ENCODE data around the gene LRRC7.
A peak's percentile ranks its signal among the peaks of the same experiment; 100 is the strongest.
"Not testable (repeated sequence)": the region's sequence is repeated elsewhere in the genome, so short reads cannot be mapped to it uniquely, and the experiment has no call there.

The LRRC7 gene

GRCh38 chr1:69787151-69787550 is 219.4 kb downstream of the LRRC7 start:
- DNase-seq, result no peak

DNA sequence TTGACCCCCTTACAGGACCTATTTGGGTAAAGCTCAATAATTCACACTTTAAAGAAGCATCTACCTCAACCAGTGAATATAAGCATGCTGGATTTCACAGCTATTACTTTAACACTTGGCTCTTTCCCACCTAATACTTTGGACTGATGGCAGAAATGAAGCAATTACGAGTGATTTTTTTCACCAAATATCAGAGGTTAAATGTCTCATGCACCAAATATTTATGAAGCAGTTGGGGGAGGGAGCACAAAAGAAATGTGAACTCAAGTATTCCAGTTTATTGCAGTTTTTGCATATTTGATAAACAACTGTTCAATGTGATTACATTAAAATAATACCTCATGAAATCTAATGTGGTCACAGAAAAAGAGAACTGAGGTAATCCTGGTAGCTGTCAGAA is 223.6 kb downstream of the LRRC7 start:
- DNase-seq, result no peak

GRCh38 chr1:69794831-69795230 is 227.1 kb downstream of the LRRC7 start:
- DNase-seq, result no peak

DNA sequence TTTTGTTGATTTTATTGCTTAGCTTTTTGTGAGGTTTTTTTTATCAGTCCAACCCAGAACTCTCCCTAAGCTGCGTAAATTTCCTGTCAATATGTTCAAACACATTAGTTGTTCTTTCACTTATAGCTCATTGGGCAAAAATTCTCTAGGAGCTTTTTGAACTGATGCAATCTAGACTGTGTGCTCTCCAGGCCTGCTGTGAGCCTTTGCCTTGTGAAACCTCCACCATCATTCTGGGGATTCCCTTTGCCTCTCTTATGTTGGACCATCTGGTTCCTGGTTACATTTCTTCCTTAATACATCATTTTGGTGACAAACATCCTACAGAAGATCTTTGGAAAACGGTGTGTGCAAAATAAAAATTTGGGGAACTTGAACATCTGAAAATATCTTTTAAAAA is 247.2 kb downstream of the LRRC7 start:
- DNase-seq, result no peak

DNA sequence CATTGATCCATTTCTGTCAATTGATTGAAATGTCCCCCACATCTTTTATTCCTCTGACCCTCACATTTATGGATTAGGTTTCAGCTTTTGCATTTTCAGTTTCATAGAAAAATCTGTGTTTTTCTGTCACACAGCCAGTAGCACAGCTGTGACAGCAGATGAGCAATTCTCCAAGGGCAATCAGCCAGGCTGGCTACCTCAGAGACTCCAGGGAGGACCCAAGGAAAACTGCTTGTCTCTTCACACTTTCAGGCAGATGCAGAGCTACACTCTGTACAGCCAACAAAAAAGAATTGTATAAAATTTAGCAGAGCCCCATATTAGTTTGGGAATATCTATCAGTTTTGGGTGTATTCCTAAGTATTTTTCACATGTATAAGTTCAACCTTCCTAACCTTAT is 257.2 kb downstream of the LRRC7 start:
- peak; percentile 46 for DNase-seq

DNA sequence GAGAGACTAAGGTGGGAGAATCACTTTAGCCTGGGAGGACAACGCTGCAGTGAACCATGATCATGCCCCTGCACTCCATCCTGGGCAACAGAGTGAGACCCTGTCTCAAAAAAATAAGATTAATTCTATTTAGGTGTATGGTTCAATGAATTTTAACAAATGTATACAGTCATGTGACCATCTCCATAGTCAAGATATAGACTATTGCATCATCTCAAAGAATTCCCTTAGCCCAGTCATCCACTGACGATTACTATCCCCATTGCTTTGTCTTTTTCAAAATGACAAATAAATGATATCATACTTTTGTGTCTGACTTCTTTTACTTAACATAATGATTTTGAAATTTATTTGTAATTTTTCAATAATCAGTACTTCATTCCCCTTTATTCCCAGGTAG is 260.0 kb downstream of the LRRC7 start:
- no peak for DNase-seq

DNA sequence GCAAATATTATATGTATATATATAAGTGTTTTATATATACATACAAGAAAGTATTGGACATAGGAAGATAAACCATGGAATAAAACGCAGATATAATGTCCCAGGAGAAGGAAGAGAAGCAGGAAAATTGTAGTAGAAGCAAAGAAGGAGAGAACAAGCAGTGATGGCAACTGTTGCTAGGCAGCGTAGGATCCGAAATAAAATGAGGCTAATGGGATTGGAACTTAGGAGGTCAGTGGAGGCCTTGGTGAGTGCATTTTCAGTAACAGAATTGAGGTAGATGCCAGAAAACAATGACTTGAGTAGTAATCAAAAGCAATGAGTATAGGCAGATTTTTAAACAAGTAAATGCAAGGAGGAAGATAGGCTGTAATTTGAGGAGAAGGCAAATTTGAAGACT is 265.8 kb downstream of the LRRC7 start:
- no peak for DNase-seq

- DNase-seq, result no peak
These were observed 266.6 kb downstream of the LRRC7 start for GRCh38 chr1:69834336-69834735.

DNA sequence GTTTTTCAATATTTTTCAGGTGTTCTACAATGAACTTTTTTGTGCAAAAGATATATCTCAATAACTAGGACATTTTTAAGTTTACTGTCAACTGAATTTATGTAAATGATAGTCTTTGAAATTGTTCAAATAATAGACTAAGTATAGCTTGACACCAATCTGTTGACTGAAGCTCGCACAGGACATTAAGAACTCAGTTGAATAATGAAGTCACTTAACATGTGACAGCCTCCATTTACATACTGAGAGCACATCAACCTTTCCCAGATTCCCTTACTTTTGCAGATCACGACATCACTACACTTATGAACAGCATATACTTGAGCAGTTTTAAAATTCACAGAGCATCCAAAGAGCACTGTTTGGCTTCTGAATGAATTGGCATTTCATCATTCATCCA is 268.2 kb downstream of the LRRC7 start:
- DNase-seq, result no peak

DNA sequence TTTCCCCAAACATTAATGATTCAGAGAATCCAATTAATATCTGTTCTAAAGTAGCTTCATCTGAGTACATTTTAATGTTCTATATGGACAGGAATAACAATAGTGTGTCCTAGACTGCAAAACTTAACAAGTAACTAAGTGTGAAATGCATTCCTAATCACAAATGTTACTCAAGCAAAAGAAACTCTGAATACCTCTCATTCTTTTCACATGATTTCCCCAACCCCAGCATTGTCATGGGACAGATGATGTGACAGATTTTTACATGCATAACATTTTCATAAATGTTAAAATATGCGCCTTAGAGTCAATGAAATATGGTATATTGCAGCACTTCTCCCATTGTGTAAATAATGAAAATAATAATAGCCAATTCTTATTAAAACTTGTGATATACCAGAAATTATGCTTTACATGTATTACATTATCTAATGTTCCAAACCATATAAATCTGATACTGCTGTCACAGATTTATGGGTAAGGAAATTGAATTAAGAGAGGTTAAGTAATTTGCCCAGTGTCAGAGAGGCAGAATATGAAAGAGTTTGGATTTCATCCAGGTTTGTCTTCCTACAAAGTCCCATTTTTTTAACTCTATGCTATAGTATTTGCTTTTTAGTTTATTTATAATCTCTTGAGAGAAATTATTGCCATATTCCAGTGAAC is 269.4 kb downstream of the LRRC7 start:
- no peak for DNase-seq

GRCh38 chr1:69842326-69842725 is 274.6 kb downstream of the LRRC7 start:
- no peak for DNase-seq

- DNase-seq, result no peak
These were observed 277.9 kb downstream of the LRRC7 start for GRCh38 chr1:69845655-69846054.

- DNase-seq, result no peak
These were observed 278.5 kb downstream of the LRRC7 start for GRCh38 chr1:69846267-69846666.

DNA sequence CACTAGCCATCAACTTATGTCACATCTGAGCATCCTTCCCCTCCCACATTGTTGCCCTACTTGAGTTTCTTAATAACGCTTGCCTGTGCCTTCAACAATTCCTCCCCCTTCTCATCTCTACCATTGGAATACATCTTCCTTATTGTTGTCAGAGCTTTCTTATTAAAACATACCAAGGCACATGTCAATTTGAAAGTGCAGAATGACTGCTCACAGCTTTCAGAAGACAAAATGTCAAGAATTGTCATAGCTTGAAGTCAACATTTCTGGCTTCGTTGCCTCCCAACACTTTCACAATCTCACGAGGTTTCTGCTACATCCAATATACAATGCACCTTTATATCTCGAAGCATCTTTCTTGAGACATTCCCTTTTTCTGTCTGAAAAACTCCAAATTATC is 279.9 kb downstream of the LRRC7 start:
- no peak for DNase-seq

- no peak for DNase-seq
These were observed 284.4 kb downstream of the LRRC7 start for GRCh38 chr1:69852151-69852550.

DNA sequence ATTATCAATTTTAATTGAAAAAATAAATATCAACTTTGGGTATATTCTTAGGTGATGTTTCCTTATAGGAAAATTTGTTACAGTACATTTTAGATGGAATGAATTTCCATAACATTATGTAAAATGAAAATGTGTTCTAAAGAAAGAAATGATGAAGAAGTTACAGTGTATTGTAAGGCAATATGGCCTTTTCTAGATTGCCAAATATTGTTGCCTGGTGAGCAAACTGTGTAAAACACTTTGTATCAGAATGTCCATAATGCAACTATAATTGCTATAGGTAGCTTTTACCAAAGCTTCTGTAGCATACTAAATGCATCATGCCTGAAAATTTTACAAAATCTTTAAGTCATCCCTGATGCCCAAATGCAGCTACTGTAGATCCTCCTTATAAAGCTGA is 285.0 kb downstream of the LRRC7 start:
- DNase-seq, result no peak

DNA sequence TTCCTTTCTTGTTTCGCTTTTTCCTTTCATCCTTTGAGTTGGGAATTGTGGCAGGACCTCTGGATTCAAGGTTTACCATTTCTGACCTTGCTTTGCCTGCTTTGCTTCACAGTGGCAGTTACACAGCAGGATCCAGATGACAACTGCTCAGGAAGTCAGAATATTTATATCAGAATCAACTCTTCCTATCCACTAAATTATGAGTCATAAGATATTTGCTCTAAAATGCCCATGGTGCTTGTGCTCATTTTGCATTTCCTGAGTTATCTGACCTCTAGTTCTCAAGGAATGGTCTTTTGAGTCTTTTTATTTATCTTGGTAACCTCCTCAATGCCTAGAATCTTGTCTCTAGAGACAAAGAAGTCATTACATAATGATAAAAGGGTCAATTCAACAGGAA is 290.8 kb downstream of the LRRC7 start:
- no peak for DNase-seq

- DNase-seq, result no peak
These were observed 293.9 kb downstream of the LRRC7 start for GRCh38 chr1:69861641-69862040.

- DNase-seq, result no peak
These were observed 295.2 kb downstream of the LRRC7 start for GRCh38 chr1:69862906-69863305.

DNA sequence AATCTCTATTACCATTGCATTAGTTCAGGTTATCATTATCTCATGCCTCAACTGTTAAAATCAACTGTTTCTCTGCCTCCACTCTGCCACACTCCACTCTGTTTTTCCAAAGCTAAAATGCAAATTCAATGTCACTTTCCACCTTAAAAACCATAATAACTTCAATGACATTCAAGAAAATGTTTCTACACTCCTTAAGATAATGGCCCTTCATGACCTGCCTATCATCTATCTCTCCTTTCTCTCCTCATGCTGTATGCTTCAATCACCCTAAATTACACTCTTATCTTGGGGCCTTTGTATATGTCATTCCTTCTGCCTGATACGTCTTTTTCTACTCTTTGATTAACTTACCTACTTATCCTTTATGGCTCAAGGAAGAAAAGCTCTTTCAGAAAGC is 296.0 kb downstream of the LRRC7 start:
- no peak for DNase-seq

GRCh38 chr1:69871412-69871811 is 303.7 kb downstream of the LRRC7 start:
- no peak for DNase-seq

DNA sequence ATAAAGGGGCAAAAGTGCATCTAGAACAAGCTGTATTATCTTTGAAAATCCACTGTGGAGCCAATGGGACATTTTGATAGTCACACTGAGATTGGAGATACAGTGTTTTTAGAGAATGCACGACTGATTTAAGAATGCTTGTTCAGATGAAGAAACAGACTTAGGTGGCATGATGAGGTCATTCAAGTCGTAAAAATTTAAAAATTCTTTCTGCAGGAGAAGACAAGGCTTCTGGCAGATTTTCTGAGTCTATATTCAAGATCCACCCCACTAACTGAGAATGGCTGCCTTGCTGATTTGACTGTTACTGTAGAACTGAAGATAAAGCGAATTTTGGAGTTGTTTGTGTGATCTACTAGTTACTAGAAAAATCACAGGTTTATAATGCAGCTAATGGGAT is 310.6 kb downstream of the LRRC7 start:
- DNase-seq, result no peak

DNA sequence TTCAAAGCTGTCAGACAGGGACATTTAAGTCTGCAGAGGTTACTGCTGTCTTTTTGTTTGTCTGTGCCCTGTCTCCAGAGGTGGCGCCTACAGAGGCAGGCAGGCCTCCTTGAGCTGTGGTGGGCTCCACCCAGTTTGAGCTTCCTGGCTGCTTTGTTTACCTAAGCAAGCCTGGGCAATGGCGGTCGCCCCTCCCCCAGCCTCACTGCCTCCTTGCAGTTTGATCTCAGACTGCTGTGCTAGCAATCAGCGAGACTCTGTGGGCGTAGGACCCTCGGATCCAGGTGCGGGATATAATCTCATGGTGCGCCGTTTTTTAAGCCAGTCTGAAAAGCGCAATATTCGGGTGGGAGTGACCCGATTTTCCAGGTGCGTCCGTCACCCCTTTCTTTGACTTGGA is 320.3 kb downstream of the LRRC7 start:
- not testable (repeated sequence) for DNase-seq

- no peak for DNase-seq
These were observed 320.9 kb downstream of the LRRC7 start for GRCh38 chr1:69888657-69889056.

- no peak for DNase-seq
These were observed 330.8 kb downstream of the LRRC7 start for GRCh38 chr1:69898403-69898947.
